HG03139 (cell line): ENCODE data around the gene ASF1A.
"Not testable (repeated sequence)": the region's sequence is repeated elsewhere in the genome, so short reads cannot be mapped to it uniquely, and the experiment has no call there.

Source experiments
- ATAC-seq: cut with Tn5 transposase; IDR thresholded peaks from one replicate; pipeline ENCODE4 v1.9.1; 2021; ENCODE audit not compliant: unreplicated experiment

ASF1A gene

DNA sequence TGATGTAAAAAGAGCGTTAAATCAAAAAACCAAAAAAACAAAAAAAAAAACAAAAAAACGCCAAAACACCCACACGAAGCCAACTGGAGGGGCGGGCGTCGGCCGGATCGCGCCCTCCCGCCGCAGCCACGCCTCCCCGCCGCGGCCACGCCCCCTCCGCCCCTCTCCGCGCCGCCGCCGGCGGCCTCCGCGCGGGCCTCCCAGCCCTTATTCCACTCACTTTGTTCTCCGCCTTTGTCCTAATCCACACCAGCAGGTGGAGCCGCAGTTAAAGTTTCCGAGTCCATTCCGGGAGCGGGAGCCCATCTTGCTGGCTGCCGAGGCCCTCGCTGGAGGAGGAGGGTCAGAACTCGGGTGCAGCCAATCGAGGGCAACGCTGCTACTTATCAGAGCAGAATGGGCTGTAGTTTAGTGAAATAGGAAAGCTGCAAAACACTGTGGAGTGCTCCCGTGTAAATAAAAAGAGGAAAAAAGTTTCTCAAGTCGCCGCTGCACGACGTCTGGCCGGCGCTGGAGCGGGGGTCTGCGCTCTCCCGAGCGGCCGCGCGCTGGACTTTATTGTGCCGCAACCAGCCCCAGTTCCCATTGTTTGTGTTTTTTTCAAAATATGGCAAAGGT, at the start of gene ASF1A:
Gene ASF1A (plus strand): TSS at position 346 of the 618 bp plus-strand sequence. CDS start 262 bp downstream, at position 608.
- ATAC-seq: peak; percentile 58

- no peak for ATAC-seq
Observed at GRCh38 chr6:118844915-118845314, 49.0 kb upstream of the ASF1A start.

GRCh38 chr6:118853408-118853807, 40.5 kb upstream of the ASF1A start:
- ATAC-seq: no peak

GRCh38 chr6:118856301-118856700, 37.7 kb upstream of the ASF1A start:
- ATAC-seq: no peak

GRCh38 chr6:118859517-118860064, 34.4 kb upstream of the ASF1A start:
- ATAC-seq: no peak

DNA sequence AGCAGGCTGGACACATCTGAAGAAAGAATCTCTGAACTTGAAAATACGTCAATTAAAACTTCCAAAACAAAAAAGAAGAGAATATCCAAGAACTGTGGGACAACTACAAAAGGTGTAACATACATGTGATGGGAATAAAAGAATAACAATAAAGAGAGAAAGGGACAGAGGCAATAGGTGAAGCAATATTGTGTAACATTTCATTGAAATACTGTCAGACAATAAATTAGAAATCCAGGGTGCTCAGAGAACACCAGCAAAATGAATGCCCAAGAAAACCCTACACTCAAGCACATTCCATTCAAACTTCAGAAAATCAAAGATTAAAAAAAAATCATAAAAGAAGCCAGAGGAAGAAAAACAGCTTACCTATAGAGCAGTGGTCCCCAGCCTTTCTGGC, 33.6 kb upstream of the ASF1A start:
- ATAC-seq: no peak

- ATAC-seq: no peak
Observed at GRCh38 chr6:118860880-118861279, 33.1 kb upstream of the ASF1A start.

DNA sequence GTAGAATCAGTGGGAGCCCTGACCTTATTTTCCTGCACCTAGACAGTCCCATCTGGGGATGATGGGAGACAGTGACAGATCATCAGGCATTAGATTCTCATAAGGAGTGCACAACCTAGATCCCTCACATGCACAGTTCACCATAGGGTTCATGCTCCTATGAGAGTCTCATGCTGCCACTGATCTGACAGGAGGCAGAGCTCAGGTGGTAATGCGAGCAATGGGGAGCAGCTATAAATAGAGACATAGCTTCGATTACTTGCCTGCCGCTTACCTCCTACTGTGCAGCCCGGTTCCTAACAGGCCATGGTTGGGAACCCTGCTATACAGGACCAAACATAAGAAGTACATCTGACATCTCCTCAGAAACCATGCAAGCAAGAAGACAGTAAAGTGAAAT, 31.5 kb upstream of the ASF1A start:
- no peak for ATAC-seq

GRCh38 chr6:118864341-118865099, 29.4 kb upstream of the ASF1A start:
- no peak for ATAC-seq

GRCh38 chr6:118865100-118865391, 28.9 kb upstream of the ASF1A start:
- ATAC-seq: no peak

DNA sequence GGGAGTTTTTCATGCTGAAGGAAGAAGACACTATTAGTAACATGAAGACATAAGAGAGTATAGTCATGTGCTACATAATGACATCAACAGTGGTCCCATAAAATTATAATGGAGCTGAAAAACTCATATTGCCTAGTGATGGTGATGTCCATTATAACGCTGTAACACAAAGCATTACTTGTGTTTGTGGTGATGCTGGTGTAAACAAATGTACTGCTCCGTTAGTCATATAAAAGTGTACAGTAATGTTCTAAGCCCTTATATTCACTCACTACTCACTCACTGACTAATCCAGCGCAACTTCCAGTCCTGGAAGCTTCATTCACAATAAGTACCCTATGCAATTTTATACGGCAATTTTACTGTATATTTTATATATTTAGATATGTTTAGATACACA, 26.8 kb upstream of the ASF1A start:
- ATAC-seq: no peak

- not testable (repeated sequence) for ATAC-seq
Observed at GRCh38 chr6:118868901-118869300, 25.1 kb upstream of the ASF1A start.

- no peak for ATAC-seq
Observed at GRCh38 chr6:118869350-118869749, 24.6 kb upstream of the ASF1A start.

- ATAC-seq: no peak
Observed at GRCh38 chr6:118869894-118870589, 23.9 kb upstream of the ASF1A start.

DNA sequence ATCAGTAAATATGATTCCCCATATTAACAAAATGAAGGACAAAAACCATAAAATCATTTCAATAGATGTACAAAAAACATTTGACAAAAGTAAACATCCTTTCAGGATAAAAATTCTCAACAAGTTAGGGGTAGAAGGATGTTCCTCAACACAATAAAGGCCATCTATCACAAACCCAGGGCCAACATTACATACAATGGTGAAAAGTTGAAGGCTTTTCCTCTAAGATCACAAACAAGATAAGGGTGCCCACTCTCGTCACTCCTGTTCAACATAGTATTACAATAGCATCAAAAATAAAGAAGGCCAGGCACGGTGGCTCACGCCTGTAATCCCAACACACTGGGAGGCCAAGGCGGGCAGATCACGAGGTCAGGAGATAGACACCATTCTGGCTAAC, 22.6 kb upstream of the ASF1A start:
- no peak for ATAC-seq

GRCh38 chr6:118872318-118872717, 21.6 kb upstream of the ASF1A start:
- ATAC-seq: no peak

DNA sequence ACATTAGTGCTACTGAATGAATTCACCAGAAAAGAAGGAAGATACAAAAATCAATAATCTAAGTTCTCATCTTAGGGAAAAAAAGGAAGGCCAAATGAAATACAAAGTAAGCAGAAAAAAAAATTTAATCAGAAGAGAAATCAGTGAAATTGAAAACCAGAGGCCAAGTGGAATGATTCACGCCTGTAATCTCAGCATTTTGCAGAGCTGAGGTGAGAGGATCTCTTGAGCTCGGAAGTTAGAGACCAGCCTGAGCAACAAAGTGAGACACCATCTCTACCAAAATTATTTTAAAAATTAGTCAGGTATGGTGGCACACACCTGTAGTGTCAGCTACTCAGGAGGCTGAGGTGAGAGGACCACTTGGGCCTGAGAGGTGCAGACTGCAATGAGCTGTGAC, 21.2 kb upstream of the ASF1A start:
- ATAC-seq: no peak

- no peak for ATAC-seq
Observed at GRCh38 chr6:118873239-118873638, 20.7 kb upstream of the ASF1A start.

DNA sequence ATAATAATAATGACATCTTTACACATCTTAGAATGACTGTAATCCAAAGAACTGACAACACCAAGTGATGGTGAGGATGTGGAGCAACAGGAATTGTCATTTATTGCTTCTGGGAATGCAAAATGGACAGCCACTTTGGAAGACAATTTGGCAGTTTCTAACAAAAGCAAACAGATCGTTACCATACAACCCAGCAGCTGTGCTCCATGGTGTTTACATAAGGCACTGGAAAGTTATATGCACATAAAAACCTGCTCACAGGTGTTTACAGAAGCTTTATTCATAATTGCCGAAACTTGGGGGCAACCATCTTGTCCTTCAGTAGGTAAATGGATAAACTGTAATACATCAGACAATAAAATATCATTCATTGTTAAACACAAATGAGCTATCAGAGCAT, 18.3 kb upstream of the ASF1A start:
- ATAC-seq: no peak

DNA sequence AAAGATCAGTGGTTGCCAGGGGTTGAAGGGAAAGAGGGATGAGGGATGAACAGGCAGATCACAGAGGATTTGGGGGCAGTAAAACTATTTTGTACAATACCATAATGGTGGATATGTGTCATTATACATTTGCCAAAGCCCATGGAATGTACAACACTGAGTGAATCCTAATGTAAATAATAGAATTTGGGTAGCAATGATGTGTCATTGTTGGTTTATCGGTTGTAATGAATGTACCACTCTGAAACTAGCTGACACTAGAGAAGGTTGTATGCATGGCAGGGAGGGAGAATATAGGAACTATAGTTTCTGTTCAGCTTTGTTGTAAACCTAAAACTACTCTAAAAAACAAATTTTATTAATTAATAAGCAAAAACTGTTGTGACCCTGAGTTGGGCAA, 17.8 kb upstream of the ASF1A start:
- no peak for ATAC-seq

DNA sequence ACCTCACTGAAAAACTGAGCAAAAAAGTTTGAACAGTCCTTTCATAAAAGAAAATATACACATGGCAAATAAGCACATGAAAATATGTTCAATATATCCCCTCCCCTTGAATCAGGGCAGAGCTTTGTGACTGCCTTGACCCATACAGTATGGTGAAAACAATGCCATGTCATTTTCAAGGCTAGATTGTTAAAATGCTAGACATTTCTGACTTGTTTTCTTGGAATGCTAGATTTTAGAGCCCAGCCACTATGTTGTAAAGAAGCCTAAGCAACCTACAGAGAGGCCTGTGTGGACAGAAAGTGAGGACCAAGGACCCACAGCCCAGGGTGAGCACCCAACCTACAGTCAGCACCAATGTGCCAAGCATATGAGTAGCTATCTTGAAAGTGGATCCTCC, 17.1 kb upstream of the ASF1A start:
- ATAC-seq: no peak

DNA sequence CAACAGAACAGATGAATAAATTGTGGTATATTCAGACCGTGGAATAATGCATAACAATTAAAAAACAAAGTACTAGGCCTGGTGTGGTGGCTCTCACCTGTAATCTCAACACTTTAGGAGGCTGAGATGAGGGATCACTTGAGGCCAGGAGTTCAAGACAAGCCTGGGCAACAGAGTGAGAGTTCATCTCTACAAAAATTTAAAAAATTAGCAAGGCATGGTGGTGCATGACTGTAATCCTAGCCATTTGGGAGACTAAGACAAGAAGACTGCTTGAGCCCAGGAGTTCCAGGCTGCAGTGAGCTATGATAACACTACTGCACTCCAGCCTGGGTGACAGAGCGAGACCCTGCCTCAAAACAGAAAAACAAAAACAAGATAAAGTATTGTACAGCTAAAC, 16.1 kb upstream of the ASF1A start:
- no peak for ATAC-seq
